WTC11 (cell line): ENCODE measurements around the gene GSTO1. TPM values are rescaled to one million over a fixed set of nuclear protein-coding genes. Genes with fewer than 3 reads are reported as not detected.

Experiments
- ATAC-seq: fragments of 200-7000 bp; cut with Tn5 transposase; 2 replicates; pipeline ENCODE4 v1.10.0; 2021; ENCODE audit warnings: mild to moderate bottlenecking, moderate library complexity
- CTCF ChIA-PET: fragments of 300-600 bp; sonication (Branson Sonifier 250); formaldehyde crosslinking; loops from one replicate; lab custom pipeline; 2021; ENCODE audit warnings: antibody characterized with exemption; lab: Charles Lee
- POLR2A ChIA-PET: fragments of 350-600 bp; sonication (Branson Sonifier 250); formaldehyde crosslinking; loops from one replicate; lab custom pipeline; 2021; ENCODE audit warnings: antibody characterized with exemption; lab: Charles Lee
- DNase-seq: peaks from one replicate; pipeline ENCODE4 v3.0.0; 2021; ENCODE audit warnings: low spot score
- H3K27ac Mint-ChIP-seq: 2 replicates; pipeline ENCODE4 v1.8.0; 2021; ENCODE audit warnings: mixed read lengths
- H3K27me3 Mint-ChIP-seq: 2 replicates; pipeline ENCODE4 v1.8.0; 2021; ENCODE audit warnings: low read depth, mild to moderate bottlenecking, moderate library complexity, mixed read lengths
- H3K36me3 Mint-ChIP-seq: 2 replicates; pipeline ENCODE4 v1.8.0; 2021; ENCODE audit warnings: mixed read lengths
- H3K4me1 Mint-ChIP-seq: 2 replicates; pipeline ENCODE4 v1.8.0; 2022; ENCODE audit warnings: mixed read lengths
- H3K4me3 Mint-ChIP-seq: 2 replicates; pipeline ENCODE4 v1.8.0; 2021; ENCODE audit warnings: mild to moderate bottlenecking, moderate library complexity, mixed read lengths
- H3K9me3 Mint-ChIP-seq: 2 replicates; pipeline ENCODE4 v1.8.0; 2021; ENCODE audit warnings: mixed read lengths
- ARID4B ChIP-seq: sonication (generic); formaldehyde crosslinking; IDR thresholded peaks from 2 replicates; pipeline ENCODE4 v1.8.0; 2023; ENCODE audit warnings: missing genetic modification reagents, mild to moderate bottlenecking, borderline replicate concordance
- ATF3 ChIP-seq: sonication (generic); formaldehyde crosslinking; conservative IDR thresholded peaks from 2 replicates; pipeline ENCODE4 v1.8.1; 2022; ENCODE audit warnings: mild to moderate bottlenecking, missing genetic modification reagents
- CBFB ChIP-seq: sonication (generic); formaldehyde crosslinking; IDR thresholded peaks from 2 replicates; pipeline ENCODE4 v1.8.1; 2022; ENCODE audit warnings: mild to moderate bottlenecking, low read depth, missing genetic modification reagents
- ELF4 ChIP-seq: sonication (generic); formaldehyde crosslinking; IDR thresholded peaks from 2 replicates; pipeline ENCODE4 v1.8.1; 2022; ENCODE audit warnings: low read depth, mild to moderate bottlenecking, moderate library complexity, missing genetic modification reagents
- FOXJ3 ChIP-seq: sonication (generic); formaldehyde crosslinking; IDR thresholded peaks from 2 replicates; pipeline ENCODE4 v1.9.0; 2021; ENCODE audit warnings: missing genetic modification reagents, mild to moderate bottlenecking, borderline replicate concordance
- FOXK1 ChIP-seq: sonication (generic); formaldehyde crosslinking; IDR thresholded peaks from 2 replicates; pipeline ENCODE4 v1.8.0; 2022; ENCODE audit warnings: mild to moderate bottlenecking, moderate library complexity, missing genetic modification reagents
- MXD4 ChIP-seq: fragments of 250-450 bp; sonication (Bioruptor Pico); IDR thresholded peaks from 2 replicates; pipeline ENCODE4 v1.8.0; 2021; ENCODE audit warnings: mild to moderate bottlenecking, moderate library complexity, borderline replicate concordance
- NFE2L1 ChIP-seq: sonication (generic); formaldehyde crosslinking; IDR thresholded peaks from 2 replicates; pipeline ENCODE4 v1.8.1; 2023; ENCODE audit warnings: missing genetic modification reagents
- NR1H2 ChIP-seq: sonication (generic); formaldehyde crosslinking; IDR thresholded peaks from 2 replicates; pipeline ENCODE4 v1.9.0; 2021; ENCODE audit warnings: mild to moderate bottlenecking, moderate library complexity, missing genetic modification reagents
- NR3C1 ChIP-seq: sonication (generic); formaldehyde crosslinking; conservative IDR thresholded peaks from 2 replicates; pipeline ENCODE4 v1.8.1; 2023; ENCODE audit warnings: low read depth, mild to moderate bottlenecking, missing genetic modification reagents
- RELA ChIP-seq: sonication (generic); formaldehyde crosslinking; IDR thresholded peaks from 2 replicates; pipeline ENCODE4 v1.8.1; 2022; ENCODE audit warnings: missing genetic modification reagents, mild to moderate bottlenecking, borderline replicate concordance
- USF1 ChIP-seq: sonication (generic); formaldehyde crosslinking; IDR thresholded peaks from 2 replicates; pipeline ENCODE4 v1.8.0; 2022; ENCODE audit warnings: mild to moderate bottlenecking, missing genetic modification reagents
- ZNF219 ChIP-seq: sonication (generic); formaldehyde crosslinking; IDR thresholded peaks from 2 replicates; pipeline ENCODE4 v1.8.0; 2023; ENCODE audit warnings: missing genetic modification reagents, mild to moderate bottlenecking, borderline replicate concordance
- ZNF317 ChIP-seq: sonication (generic); formaldehyde crosslinking; IDR thresholded peaks from 2 replicates; pipeline ENCODE4 v1.8.1; 2023; ENCODE audit warnings: low read depth, mild to moderate bottlenecking, moderate library complexity, missing genetic modification reagents, borderline replicate concordance
- total RNA-seq: library from RNA; stranded (reverse); gene quantifications from 3 replicates; pipeline ENCODE4 v1.2.3, GENCODE V29; 2021
- TF ChIP-seq, protein P1 (sequence below): fragments of 250-450 bp; sonication (Bioruptor Pico); IDR thresholded peaks from 2 replicates; pipeline ENCODE4 v1.9.0; 2021; ENCODE audit warnings: mild to moderate bottlenecking, borderline replicate concordance
- TF ChIP-seq, protein P2 (sequence below): sonication (generic); formaldehyde crosslinking; IDR thresholded peaks from 2 replicates; pipeline ENCODE4 v1.8.1; 2023; ENCODE audit warnings: mild to moderate bottlenecking, missing genetic modification reagents
- TF ChIP-seq, protein P3 (sequence below): fragments of 250-450 bp; sonication (Bioruptor Pico); conservative IDR thresholded peaks from 2 replicates; pipeline ENCODE4 v1.9.0; 2021; ENCODE audit warnings: mild to moderate bottlenecking
- TF ChIP-seq, protein P4 (sequence below): sonication (generic); formaldehyde crosslinking; IDR thresholded peaks from 2 replicates; pipeline ENCODE4 v1.8.0; 2023; ENCODE audit warnings: missing genetic modification reagents

The GSTO1 gene
- total RNA-seq, 1 experiment from 2014 or later = 87.9 TPM

GRCh38 chr10:104277785-104278184, 23.1 kb downstream of the GSTO1 start:
- no peaks in the 10 kb centered on the region for H3K9me3 Mint-ChIP-seq
- peaks cover 3% of the 10 kb centered on the region; the same call in 1 of the 2 replicates for H3K36me3 Mint-ChIP-seq
- POLR2A ChIA-PET = no interaction called here
- peaks cover 10% of the 10 kb centered on the region for H3K4me1 Mint-ChIP-seq
- DNase-seq = no peak
- H3K27me3 Mint-ChIP-seq = peaks cover 12% of the 10 kb centered on the region
- TF ChIP-seq NR1H2 (CRISPR knock-in tag) (no peak), ZNF219 (no peak), CBFB (CRISPR knock-in tag) (no peak), NR3C1 (CRISPR knock-in tag) (no peak), NFE2L1 (no peak), USF1 (CRISPR knock-in tag) (no peak), MXD4 (CRISPR knock-in tag) (no peak), FOXK1 (no peak), FOXJ3 (CRISPR knock-in tag) (no peak), ELF4 (CRISPR knock-in tag) (no peak), ATF3 (CRISPR knock-in tag) (no peak), RELA (CRISPR knock-in tag) (no peak), ZNF317 (CRISPR knock-in tag) (no peak), ARID4B (CRISPR knock-in tag) (no peak)
- TF ChIP-seq, protein P1, sequence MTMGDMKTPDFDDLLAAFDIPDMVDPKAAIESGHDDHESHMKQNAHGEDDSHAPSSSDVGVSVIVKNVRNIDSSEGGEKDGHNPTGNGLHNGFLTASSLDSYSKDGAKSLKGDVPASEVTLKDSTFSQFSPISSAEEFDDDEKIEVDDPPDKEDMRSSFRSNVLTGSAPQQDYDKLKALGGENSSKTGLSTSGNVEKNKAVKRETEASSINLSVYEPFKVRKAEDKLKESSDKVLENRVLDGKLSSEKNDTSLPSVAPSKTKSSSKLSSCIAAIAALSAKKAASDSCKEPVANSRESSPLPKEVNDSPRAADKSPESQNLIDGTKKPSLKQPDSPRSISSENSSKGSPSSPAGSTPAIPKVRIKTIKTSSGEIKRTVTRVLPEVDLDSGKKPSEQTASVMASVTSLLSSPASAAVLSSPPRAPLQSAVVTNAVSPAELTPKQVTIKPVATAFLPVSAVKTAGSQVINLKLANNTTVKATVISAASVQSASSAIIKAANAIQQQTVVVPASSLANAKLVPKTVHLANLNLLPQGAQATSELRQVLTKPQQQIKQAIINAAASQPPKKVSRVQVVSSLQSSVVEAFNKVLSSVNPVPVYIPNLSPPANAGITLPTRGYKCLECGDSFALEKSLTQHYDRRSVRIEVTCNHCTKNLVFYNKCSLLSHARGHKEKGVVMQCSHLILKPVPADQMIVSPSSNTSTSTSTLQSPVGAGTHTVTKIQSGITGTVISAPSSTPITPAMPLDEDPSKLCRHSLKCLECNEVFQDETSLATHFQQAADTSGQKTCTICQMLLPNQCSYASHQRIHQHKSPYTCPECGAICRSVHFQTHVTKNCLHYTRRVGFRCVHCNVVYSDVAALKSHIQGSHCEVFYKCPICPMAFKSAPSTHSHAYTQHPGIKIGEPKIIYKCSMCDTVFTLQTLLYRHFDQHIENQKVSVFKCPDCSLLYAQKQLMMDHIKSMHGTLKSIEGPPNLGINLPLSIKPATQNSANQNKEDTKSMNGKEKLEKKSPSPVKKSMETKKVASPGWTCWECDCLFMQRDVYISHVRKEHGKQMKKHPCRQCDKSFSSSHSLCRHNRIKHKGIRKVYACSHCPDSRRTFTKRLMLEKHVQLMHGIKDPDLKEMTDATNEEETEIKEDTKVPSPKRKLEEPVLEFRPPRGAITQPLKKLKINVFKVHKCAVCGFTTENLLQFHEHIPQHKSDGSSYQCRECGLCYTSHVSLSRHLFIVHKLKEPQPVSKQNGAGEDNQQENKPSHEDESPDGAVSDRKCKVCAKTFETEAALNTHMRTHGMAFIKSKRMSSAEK (CRISPR knock-in tag) = no peak
- TF ChIP-seq, protein P2, sequence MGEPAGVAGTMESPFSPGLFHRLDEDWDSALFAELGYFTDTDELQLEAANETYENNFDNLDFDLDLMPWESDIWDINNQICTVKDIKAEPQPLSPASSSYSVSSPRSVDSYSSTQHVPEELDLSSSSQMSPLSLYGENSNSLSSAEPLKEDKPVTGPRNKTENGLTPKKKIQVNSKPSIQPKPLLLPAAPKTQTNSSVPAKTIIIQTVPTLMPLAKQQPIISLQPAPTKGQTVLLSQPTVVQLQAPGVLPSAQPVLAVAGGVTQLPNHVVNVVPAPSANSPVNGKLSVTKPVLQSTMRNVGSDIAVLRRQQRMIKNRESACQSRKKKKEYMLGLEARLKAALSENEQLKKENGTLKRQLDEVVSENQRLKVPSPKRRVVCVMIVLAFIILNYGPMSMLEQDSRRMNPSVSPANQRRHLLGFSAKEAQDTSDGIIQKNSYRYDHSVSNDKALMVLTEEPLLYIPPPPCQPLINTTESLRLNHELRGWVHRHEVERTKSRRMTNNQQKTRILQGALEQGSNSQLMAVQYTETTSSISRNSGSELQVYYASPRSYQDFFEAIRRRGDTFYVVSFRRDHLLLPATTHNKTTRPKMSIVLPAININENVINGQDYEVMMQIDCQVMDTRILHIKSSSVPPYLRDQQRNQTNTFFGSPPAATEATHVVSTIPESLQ (CRISPR knock-in tag) = no peak
- TF ChIP-seq, protein P3, sequence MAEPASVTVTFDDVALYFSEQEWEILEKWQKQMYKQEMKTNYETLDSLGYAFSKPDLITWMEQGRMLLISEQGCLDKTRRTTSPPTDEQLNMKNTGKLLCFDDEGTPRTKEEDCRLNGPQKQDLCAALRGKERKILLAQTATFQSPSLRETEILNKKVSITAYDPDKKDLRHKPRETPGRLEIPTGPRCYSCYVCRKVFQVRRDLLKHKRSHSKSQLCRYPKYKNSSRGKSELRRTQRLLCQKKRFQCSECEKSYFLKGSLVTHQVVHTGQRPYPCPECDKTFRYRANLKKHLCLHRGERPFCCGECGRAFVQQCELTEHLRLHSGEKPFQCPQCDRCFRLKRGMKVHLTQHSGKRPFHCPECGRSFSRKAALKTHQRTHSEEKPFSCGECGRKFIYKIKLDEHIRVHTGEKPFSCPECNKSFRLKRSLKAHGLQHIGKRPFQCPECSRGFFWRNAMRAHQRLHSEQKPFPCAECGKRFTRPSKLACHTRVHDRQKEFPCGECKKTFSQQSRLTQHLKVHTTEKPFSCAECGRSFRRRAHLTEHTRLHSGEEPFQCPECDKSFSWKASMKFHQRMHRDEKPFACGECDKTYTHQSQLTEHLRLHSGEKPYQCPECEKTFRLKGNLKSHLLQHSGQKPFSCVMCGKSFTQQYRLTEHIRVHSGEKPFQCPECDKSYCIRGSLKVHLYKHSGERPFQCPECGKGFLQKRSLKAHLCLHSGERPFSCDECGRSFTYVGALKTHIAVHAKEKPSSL (CRISPR knock-in tag) = no peak
- TF ChIP-seq, protein P4, sequence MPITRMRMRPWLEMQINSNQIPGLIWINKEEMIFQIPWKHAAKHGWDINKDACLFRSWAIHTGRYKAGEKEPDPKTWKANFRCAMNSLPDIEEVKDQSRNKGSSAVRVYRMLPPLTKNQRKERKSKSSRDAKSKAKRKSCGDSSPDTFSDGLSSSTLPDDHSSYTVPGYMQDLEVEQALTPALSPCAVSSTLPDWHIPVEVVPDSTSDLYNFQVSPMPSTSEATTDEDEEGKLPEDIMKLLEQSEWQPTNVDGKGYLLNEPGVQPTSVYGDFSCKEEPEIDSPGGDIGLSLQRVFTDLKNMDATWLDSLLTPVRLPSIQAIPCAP (CRISPR knock-in tag) = no peak
- no peak for ATAC-seq
- CTCF ChIA-PET = interaction anchor here (2.2 to 8.8 kb wide), 2 partner anchors 17 to 29 kb away, joined by 6 to 126 read pairs; no protein-coding TSS in a partner anchor
- no peak overlapping the region for H3K27ac Mint-ChIP-seq
- no peak overlapping the region for H3K4me3 Mint-ChIP-seq
